Hepatocyte (in vitro differentiated cells): ENCODE measurements around the gene TMEM272. TPM values are rescaled to one million over a fixed set of nuclear protein-coding genes. Genes with fewer than 3 reads are reported as not detected.

ENCODE experiments used
- DNase-seq: peaks from one replicate; pipeline ENCODE4 v3.0.0-alpha.2; 2016; ENCODE audit warnings: low spot score
- H2AFZ ChIP-seq: fragments of 200-600 bp; sonication (generic); 2 replicates; pipeline ENCODE4 v1.6.0; 2016; ENCODE audit warnings: antibody characterized with exemption, mild to moderate bottlenecking
- H3K27ac ChIP-seq: fragments of 200-600 bp; sonication (generic); 2 replicates; pipeline ENCODE4 v1.5.1; 2016; ENCODE audit warnings: mild to moderate bottlenecking
- H3K27me3 ChIP-seq: fragments of 200-600 bp; sonication (generic); 2 replicates; pipeline ENCODE4 v1.6.1; 2016
- H3K36me3 ChIP-seq: fragments of 200-600 bp; sonication (generic); replicated peaks from 2 replicates; pipeline ENCODE4 v1.5.1; 2016; ENCODE audit warnings: low read depth; ENCODE audit not compliant: insufficient read depth
- H3K4me1 ChIP-seq: fragments of 200-600 bp; sonication (generic); 2 replicates; pipeline ENCODE4 v1.5.1; 2016; ENCODE audit warnings: mild to moderate bottlenecking, moderate library complexity; ENCODE audit not compliant: insufficient read depth
- H3K4me2 ChIP-seq: fragments of 200-600 bp; sonication (generic); 2 replicates; pipeline ENCODE4 v1.6.0; 2016
- H3K4me3 ChIP-seq: fragments of 200-600 bp; sonication (generic); 2 replicates; pipeline ENCODE4 v1.5.1; 2016; ENCODE audit warnings: mild to moderate bottlenecking
- H3K79me2 ChIP-seq: fragments of 200-600 bp; sonication (generic); 2 replicates; pipeline ENCODE4 v1.6.0; 2017; ENCODE audit warnings: mild to moderate bottlenecking
- H3K9me2 ChIP-seq: fragments of 200-600 bp; sonication (generic); replicated peaks from 2 replicates; pipeline ENCODE4 v1.6.0; 2017; ENCODE audit warnings: mild to moderate bottlenecking; ENCODE audit not compliant: insufficient read depth
- H3K9me3 ChIP-seq: fragments of 200-600 bp; sonication (generic); 2 replicates; pipeline ENCODE4 v1.5.1; 2016; ENCODE audit warnings: low read depth, mild to moderate bottlenecking
- H4K20me1 ChIP-seq: fragments of 200-600 bp; sonication (generic); 2 replicates; pipeline ENCODE4 v1.6.0; 2016; ENCODE audit warnings: mild to moderate bottlenecking; ENCODE audit not compliant: insufficient read depth, poor library complexity, severe bottlenecking
- CTCF ChIP-seq: fragments of 200-600 bp; sonication (generic); IDR thresholded peaks from 2 replicates; pipeline ENCODE4 v1.5.1; 2016; ENCODE audit warnings: antibody characterized with exemption, mild to moderate bottlenecking; ENCODE audit not compliant: poor library complexity
- EZH2 ChIP-seq: fragments of 200-600 bp; sonication (generic); IDR thresholded peaks from 2 replicates; pipeline ENCODE4 v1.6.1; 2016; ENCODE audit warnings: antibody characterized with exemption, mild to moderate bottlenecking, borderline replicate concordance
- EZH2phosphoT487 ChIP-seq: fragments of 200-600 bp; sonication (generic); IDR thresholded peaks from one replicate; pipeline ENCODE4 v1.6.1; 2018; ENCODE audit warnings: antibody characterized with exemption, mild to moderate bottlenecking, low read depth, moderate library complexity; ENCODE audit not compliant: unreplicated experiment, severe bottlenecking
- WGBS: methylation state at CpG from one replicate; pipeline ENCODE4 v1.1.6; 2016; ENCODE audit warnings: low lambda C conversion rate; ENCODE audit errors: missing lambda C conversion rate; 5-methylcytosine and 5-hydroxymethylcytosine counted together
- polyA plus RNA-seq: library from polyadenylated mRNA; unstranded; fragments of >200 nt; fragmentation: Nextera tagmentation; extraction: Ambion mirVana; gene quantifications from 2 replicates; pipeline ENCODE4 v1.2.1, GENCODE V29; 2016
- total RNA-seq: library from RNA; depleted of rRNA; stranded (reverse); fragments of >200 nt; gene quantifications from 2 replicates; pipeline ENCODE4 v1.2.3, GENCODE V29; 2014

TMEM272 gene
- total and polyA plus RNA-seq, 2 experiments from 2014 or later: 0.20 to 0.23 TPM

GRCh38 chr13:51806566-51806965 lies 38.4 kb downstream of the TMEM272 start:
- Histone ChIP-seq H2AFZ (no peak overlapping the region), H3K9me3 (no peaks in the 10 kb centered on the region), H4K20me1 (no peaks in the 10 kb centered on the region), H3K27me3 (no peaks in the 10 kb centered on the region), H3K4me1 (peaks cover 16% of the 10 kb centered on the region), H3K4me3 (no peak overlapping the region), H3K36me3 (no peaks in the 10 kb centered on the region), H3K79me2 (no peaks in the 10 kb centered on the region), H3K4me2 (no peak overlapping the region), H3K9me2 (no peaks in the 10 kb centered on the region), H3K27ac (no peak overlapping the region)
- 82% methylated on average over 2 of the region's 2 CpGs for WGBS
- no peak for TF ChIP-seq CTCF
- TF ChIP-seq EZH2: no peak
- no peak for TF ChIP-seq EZH2phosphoT487
- DNase-seq: no peak

GRCh38 chr13:51805925-51806324 lies 39.1 kb downstream of the TMEM272 start:
- no peak for TF ChIP-seq CTCF
- no peak for TF ChIP-seq EZH2phosphoT487
- no peak for TF ChIP-seq EZH2
- Histone ChIP-seq H3K9me2 (no peaks in the 10 kb centered on the region), H2AFZ (no peak overlapping the region), H3K27me3 (no peaks in the 10 kb centered on the region), H3K79me2 (no peaks in the 10 kb centered on the region), H4K20me1 (no peaks in the 10 kb centered on the region), H3K4me3 (no peak overlapping the region), H3K9me3 (no peaks in the 10 kb centered on the region), H3K4me2 (no peak overlapping the region), H3K36me3 (no peaks in the 10 kb centered on the region), H3K4me1 (peaks cover 16% of the 10 kb centered on the region), H3K27ac (no peak overlapping the region)
- no peak for DNase-seq
- 92% methylated on average over 2 of the region's 2 CpGs for WGBS

DNA sequence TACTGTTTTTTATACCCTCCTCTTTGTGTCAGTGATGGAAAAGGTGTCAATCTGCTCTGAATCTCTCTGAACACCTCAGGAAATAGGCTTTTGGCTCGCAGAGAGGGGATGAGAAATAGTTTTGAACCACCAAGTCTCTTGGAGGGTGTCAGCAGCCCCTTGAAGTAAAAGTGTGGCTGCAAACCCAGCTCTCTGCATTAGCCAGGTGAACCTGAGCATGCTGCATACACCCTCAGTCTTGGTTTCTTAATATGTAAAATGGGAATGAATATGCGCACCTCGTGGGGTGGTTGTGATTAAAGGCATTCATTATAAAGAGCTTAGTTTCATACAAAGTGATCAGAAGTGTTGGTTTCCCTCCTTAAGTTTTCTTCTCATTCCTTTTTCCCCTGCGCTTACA lies 39.7 kb downstream of the TMEM272 start:
- WGBS: 95% methylated on average over 4 of the region's 4 CpGs
- H3K9me2 ChIP-seq: no peaks in the 10 kb centered on the region
- no peaks in the 10 kb centered on the region for H3K9me3 ChIP-seq
- no peaks in the 10 kb centered on the region for H3K36me3 ChIP-seq
- H4K20me1 ChIP-seq: no peaks in the 10 kb centered on the region
- H3K4me2 ChIP-seq: peak overlapping the region; percentile 78
- TF ChIP-seq EZH2phosphoT487 (no peak), EZH2 (no peak), CTCF (no peak)
- no peaks in the 10 kb centered on the region for H3K27me3 ChIP-seq
- no peak for DNase-seq
- peaks cover 16% of the 10 kb centered on the region for H3K4me1 ChIP-seq
- H3K27ac ChIP-seq: peak overlapping the region; percentile 98
- no peak overlapping the region for H2AFZ ChIP-seq
- no peaks in the 10 kb centered on the region for H3K79me2 ChIP-seq
- H3K4me3 ChIP-seq: no peak overlapping the region
